Heart left ventricle (tissue), 13 donors: ENCODE measurements around the gene TPK1.

Experiments
- CTCF ChIP-seq, 12 donors: fragments of 200-600 bp; sonication (generic) in 4 of 12; IDR thresholded peaks; one replicate each; pipeline versions ENCODE4 v1.5.0 to v1.8.0; 2018 to 2022; ENCODE audit warnings: antibody characterized with exemption in 12 of 12, mild to moderate bottlenecking in 5 of 12
- POLR2A ChIP-seq, 2 donors: fragments of 450-650 bp; IDR thresholded peaks; one replicate each; pipeline ENCODE4 v1.6.1; 2017; ENCODE audit warnings: antibody characterized with exemption in 2 of 2, mild to moderate bottlenecking in 2 of 2, moderate library complexity in 2 of 2
- donor health status: ischemic (EF 13 %, LVEDD 7.1; RV severe dilation, severe dysfunction).
- donor health status: DM: no; HTN: yes; CAD: no.
- donor health status: DM: no; HTN: no; CAD: no.
- donor health status: ischemic (EF 25% LVEDD 6.9; RV normal size, moderate dysfunction).
- donor health status: ischemic (EF 25% LVEDD 5.7; RV mildly dilated, moderate dysfunction).
- donor health status: ischemic (EF 35%, LVEDD 5.7; RV mildly dilated, moderate dysfunction).
- donor health status: nonischemic (EF 11% LVEDD 7.7; RV severe dilation, severe dysfunction).
- donor health status: DM: yes; HTN: yes; CAD: no.
- donor health status: PGD.
- donor health status: ischemic (EF 29% LVEDD 5.4; RV normal size, mild dysfunction).
- donor health status: nonischemic (EF 23%, LVEDD 6.1; RV moderate dilation, normal function).

- no peak for TF ChIP-seq POLR2A (IDR thresholded peaks at IDR 0.05)
- TF ChIP-seq CTCF (IDR thresholded peaks at IDR 0.05) = no peak
These were observed 251.1 kb downstream of the TPK1 start for GRCh38 chr7:144584726-144585125.
